AG04449 (cell line): ENCODE measurements around the gene TSPAN18.

Experiments used
- CTCF ChIA-PET: fragments of 350-600 bp; formaldehyde crosslinking; extraction: SDS; loops from one replicate; lab custom pipeline; 2021; ENCODE audit warnings: antibody characterized with exemption; lab: Yijun Ruan, JAX
- POLR2A ChIA-PET: fragments of 400-600, 350-600 bp; formaldehyde crosslinking; extraction: SDS; loops from one replicate; lab custom pipeline; 2020; ENCODE audit warnings: antibody characterized with exemption, inconsistent platforms; lab: Yijun Ruan, JAX
- DNase-seq: peaks from one replicate; pipeline ENCODE4 v3.0.0-alpha.2; 2010; ENCODE audit warnings: low read depth, low spot score
- H3K4me3 ChIP-seq: 2 replicates; pipeline ENCODE4 v1.5.1; 2011; ENCODE audit warnings: low read depth, mild to moderate bottlenecking, control low read depth, low read length
- TF ChIP-seq, protein P1 (sequence below): IDR thresholded peaks from one replicate; pipeline ENCODE4 v1.5.1; 2011; ENCODE audit warnings: mild to moderate bottlenecking, moderate library complexity, low read length, control low read depth, inconsistent platforms; ENCODE audit not compliant: insufficient read depth; ENCODE audit errors: missing control alignments

TSPAN18 gene

DNA sequence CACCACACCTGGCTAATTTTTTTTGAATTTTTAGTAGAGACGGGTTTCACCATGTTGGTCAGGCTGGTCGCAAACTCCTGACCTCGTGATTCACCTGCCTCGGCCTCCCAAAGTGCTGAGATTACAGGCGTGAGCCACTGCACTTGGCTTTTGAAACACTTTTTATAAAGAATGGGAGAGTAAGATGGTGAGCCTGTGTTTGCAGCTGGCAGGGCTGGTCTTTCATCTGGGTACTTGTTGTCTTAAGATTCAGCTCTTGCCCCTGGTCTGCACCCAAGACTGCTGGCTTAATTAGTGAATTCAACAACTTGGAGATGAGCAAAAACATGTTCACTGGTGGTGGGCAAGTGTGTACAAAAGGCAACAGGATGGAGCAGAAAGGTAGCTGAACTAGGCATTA is 4.0 kb downstream of the TSPAN18 start:
- DNase-seq: no peak
- POLR2A ChIA-PET: no interaction called here
- CTCF ChIA-PET: interaction anchor here (0.6 to 4.0 kb wide), 8 partner anchors 9 to 197 kb away, joined by 3 to 35 read pairs (median 3); no protein-coding TSS in a partner anchor
- TF ChIP-seq, protein P1, sequence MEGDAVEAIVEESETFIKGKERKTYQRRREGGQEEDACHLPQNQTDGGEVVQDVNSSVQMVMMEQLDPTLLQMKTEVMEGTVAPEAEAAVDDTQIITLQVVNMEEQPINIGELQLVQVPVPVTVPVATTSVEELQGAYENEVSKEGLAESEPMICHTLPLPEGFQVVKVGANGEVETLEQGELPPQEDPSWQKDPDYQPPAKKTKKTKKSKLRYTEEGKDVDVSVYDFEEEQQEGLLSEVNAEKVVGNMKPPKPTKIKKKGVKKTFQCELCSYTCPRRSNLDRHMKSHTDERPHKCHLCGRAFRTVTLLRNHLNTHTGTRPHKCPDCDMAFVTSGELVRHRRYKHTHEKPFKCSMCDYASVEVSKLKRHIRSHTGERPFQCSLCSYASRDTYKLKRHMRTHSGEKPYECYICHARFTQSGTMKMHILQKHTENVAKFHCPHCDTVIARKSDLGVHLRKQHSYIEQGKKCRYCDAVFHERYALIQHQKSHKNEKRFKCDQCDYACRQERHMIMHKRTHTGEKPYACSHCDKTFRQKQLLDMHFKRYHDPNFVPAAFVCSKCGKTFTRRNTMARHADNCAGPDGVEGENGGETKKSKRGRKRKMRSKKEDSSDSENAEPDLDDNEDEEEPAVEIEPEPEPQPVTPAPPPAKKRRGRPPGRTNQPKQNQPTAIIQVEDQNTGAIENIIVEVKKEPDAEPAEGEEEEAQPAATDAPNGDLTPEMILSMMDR: no peak
- H3K4me3 ChIP-seq: no peak overlapping the region

DNA sequence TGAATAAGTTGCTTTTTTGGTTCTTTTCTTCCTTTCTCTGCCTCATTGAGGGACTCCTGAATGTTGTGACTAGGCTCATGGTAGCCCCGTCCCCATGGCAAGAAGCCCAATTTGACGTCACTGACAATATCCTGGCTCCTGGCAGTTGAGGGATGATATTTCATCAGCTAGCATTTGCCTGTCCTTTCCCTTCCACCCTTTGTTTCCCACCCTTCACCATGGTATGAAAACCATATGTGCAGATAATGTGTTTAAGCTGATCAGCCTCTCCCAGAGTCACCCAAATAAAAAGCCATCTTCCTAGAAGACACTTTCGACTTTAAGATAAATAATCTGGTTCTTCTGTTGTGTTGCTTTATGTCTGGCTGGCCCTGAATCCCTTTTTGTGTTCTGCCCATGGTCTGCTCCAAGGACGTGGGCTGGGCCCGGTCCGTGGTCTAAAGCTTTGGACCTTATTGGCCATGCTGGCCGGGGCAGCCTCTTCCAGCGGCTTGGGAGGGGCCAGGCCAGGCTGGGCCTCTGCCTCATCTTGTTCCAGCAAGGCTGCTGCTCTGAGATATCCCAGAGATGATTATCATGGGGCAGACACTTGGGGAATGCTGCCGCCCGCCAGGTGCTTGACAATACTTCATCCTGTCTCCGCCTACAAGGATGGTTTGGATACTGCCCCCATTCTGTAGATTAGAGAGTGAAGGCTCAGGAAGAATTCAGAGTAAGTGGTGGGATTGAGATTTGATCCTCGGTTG is 5.1 kb downstream of the TSPAN18 start:
- POLR2A ChIA-PET: no interaction called here
- TF ChIP-seq, protein P1: no peak
- no peak for DNase-seq
- H3K4me3 ChIP-seq: no peak overlapping the region
- CTCF ChIA-PET: interaction anchor here (1.0 to 4.0 kb wide), 2 partner anchors 10 to 162 kb away, joined by 3 to 35 read pairs; no protein-coding TSS in a partner anchor

DNA sequence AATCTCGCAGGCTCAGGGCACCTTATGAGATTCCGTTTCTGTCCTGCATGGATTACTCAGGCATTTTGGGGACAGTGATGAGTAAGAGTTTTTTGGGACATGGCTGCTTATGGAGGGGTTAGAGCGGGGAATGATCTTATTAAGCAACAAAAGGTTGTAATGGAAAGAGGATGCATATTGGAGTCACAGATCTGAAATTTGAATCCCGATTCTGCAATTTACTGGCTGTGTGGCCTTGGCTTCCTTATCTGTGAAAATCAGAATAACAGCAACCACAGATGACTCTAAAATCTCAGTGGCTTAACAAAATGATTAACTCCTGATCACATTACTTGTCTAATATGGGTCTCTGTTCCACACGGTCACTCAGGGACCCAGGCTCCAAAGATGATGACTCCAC is 5.8 kb downstream of the TSPAN18 start:
- H3K4me3 ChIP-seq: no peak overlapping the region
- TF ChIP-seq, protein P1: no peak
- CTCF ChIA-PET: interaction anchor here (1.3 kb wide), 1 partner anchor 160 kb away, joined by 5 read pairs; no protein-coding TSS in a partner anchor
- POLR2A ChIA-PET: no interaction called here
- DNase-seq: no peak

DNA sequence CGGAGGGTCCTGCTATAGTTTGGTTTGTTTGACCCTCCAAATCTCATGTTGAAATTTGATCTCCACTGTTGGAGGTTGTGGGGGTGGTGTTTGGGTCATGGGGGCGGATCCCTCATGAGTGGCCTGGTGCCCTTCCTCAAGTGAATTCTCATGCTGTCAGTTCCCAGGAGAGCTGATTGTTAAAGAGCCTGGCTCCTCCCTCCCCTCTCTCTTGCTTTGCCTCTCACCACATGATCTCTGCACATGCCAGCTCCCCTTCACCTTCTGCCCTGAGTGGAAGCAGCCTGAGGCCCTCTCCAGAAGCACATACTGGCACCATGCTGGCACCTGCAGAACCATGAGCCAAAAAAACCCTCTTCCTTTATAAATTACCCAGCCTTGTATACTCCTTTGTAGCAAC is 7.1 kb downstream of the TSPAN18 start:
- H3K4me3 ChIP-seq: no peak overlapping the region
- DNase-seq: no peak
- TF ChIP-seq, protein P1: no peak
- ChIA-PET CTCF (interaction anchor here (1.2 to 2.8 kb wide), 3 partner anchors 159 to 177 kb away, joined by 4 to 7 read pairs (median 5); no protein-coding TSS in a partner anchor), POLR2A (interaction anchor here (0.6 kb wide), 1 partner anchor 94 kb away, joined by 3 read pairs; no protein-coding TSS in a partner anchor)

DNA sequence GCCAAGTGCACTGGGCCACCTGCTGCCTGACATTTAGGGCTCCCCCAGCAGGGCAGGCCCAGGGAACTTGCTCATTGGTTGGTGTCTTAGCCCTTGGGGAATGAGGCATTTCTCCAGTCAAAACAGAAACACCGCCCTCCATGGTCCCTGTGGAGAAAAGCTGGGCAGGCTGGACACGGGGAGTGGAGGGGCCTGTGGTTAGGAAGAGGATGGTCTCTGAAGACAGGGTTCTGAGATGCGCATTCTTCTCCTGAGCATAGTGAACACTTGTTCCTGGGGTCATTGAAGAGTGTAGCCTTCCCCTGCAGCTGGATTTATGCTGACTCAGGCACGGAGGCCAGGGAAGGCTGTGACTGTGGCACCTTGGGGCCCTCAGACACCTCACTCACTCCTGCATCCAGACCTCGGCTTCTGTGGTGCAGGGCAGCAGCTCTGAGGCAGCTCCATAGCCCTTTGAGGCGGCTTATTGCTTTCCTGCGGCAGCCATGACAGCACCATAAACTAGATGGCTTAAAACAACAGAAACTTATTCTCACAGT is 8.2 kb downstream of the TSPAN18 start:
- TF ChIP-seq, protein P1: no peak
- no peak overlapping the region for H3K4me3 ChIP-seq
- POLR2A ChIA-PET: no interaction called here
- no peak for DNase-seq
- CTCF ChIA-PET: interaction anchor here (0.5 to 2.8 kb wide), 3 partner anchors 13 to 176 kb away, joined by 3 to 7 read pairs (median 4); no protein-coding TSS in a partner anchor

DNA sequence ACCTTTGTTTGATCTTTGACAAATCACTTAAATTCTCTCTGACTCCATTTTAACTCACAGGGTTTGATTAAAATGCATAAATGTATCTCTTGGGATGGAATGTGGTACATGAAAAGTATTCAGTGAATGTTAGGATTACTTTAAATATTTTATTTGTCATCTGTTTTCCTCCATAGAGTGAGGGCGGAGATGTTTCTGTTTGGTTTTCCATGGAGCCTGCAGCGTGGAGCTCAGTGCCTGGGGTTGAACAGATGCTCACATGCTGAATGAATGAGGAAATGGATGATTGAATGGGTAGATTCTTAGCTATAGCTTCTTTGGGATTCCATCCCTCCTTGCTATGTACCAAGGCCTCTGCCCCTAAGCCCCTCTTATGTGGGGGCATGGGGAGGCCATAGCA is 10.0 kb downstream of the TSPAN18 start:
- ChIA-PET POLR2A (no interaction called here), CTCF (interaction anchor here (0.9 to 2.8 kb wide), 9 partner anchors 9 to 180 kb away, joined by 3 to 7 read pairs (median 5); partner anchors contain the start of gene TSPAN18)
- TF ChIP-seq, protein P1: no peak
- DNase-seq: no peak
- H3K4me3 ChIP-seq: no peak overlapping the region
